MM.1S (cell line): Measurements from ENCODE around the gene TSHR.

Experiments used
- DNase-seq: peaks from one replicate; pipeline ENCODE4 v3.0.0-alpha.2; 2015
- H2AFZ ChIP-seq: fragments of 300-600 bp; sonication (generic); 2 replicates; pipeline ENCODE4 v1.6.0; 2016; ENCODE audit warnings: antibody characterized with exemption, low read length
- H3F3A ChIP-seq: fragments of 300-600 bp; sonication (generic); 2 replicates; pipeline ENCODE4 v1.6.1; 2016; ENCODE audit warnings: mild to moderate bottlenecking, antibody characterized with exemption, low read length, moderate library complexity, mixed read lengths; ENCODE audit not compliant: insufficient read depth
- H3K27ac ChIP-seq: fragments of 300-600 bp; sonication (generic); 2 replicates; pipeline ENCODE4 v1.5.1; 2016; ENCODE audit warnings: mild to moderate bottlenecking, low read length
- H3K27me3 ChIP-seq: fragments of 300-600 bp; sonication (generic); replicated peaks from 2 replicates; pipeline ENCODE4 v1.6.0; 2016; ENCODE audit warnings: low read length; ENCODE audit not compliant: insufficient read depth
- H3K36me3 ChIP-seq: fragments of 300-600 bp; sonication (generic); replicated peaks from 2 replicates; pipeline ENCODE4 v1.6.1; 2016; ENCODE audit warnings: mild to moderate bottlenecking, low read length, mixed read lengths; ENCODE audit not compliant: insufficient read depth
- H3K4me1 ChIP-seq: fragments of 300-600 bp; sonication (generic); 2 replicates; pipeline ENCODE4 v1.6.1; 2016; ENCODE audit warnings: low read length, mixed read lengths
- H3K4me2 ChIP-seq: fragments of 300-600 bp; sonication (generic); 2 replicates; pipeline ENCODE4 v1.6.0; 2016; ENCODE audit warnings: low read depth, low read length
- H3K4me3 ChIP-seq: fragments of 300-600 bp; sonication (generic); 2 replicates; pipeline ENCODE4 v1.5.1; 2016; ENCODE audit warnings: low read length, mixed read lengths
- H3K79me2 ChIP-seq: fragments of 300-600 bp; sonication (generic); 2 replicates; pipeline ENCODE4 v1.6.1; 2016; ENCODE audit warnings: mixed run types, low read length, mixed read lengths
- H3K9ac ChIP-seq: fragments of 300-600 bp; sonication (generic); 2 replicates; pipeline ENCODE4 v1.6.1; 2016; ENCODE audit warnings: low read length, mixed read lengths
- H3K9me2 ChIP-seq: fragments of 300-600 bp; sonication (generic); replicated peaks from 2 replicates; pipeline ENCODE4 v1.6.1; 2016; ENCODE audit warnings: mild to moderate bottlenecking, low read length, mixed read lengths; ENCODE audit not compliant: insufficient read depth
- H3K9me3 ChIP-seq: fragments of 300-600 bp; sonication (generic); replicated peaks from 2 replicates; pipeline ENCODE4 v1.6.1; 2016; ENCODE audit warnings: mild to moderate bottlenecking, low read length, mixed read lengths; ENCODE audit not compliant: insufficient read depth
- H4K20me1 ChIP-seq: fragments of 300-600 bp; sonication (generic); 2 replicates; pipeline ENCODE4 v1.6.1; 2016; ENCODE audit warnings: mild to moderate bottlenecking, low read length, moderate library complexity, mixed read lengths; ENCODE audit not compliant: insufficient read depth
- CTCF ChIP-seq: fragments of 300-600 bp; sonication (generic); IDR thresholded peaks from 2 replicates; pipeline ENCODE4 v1.5.1; 2016; ENCODE audit warnings: antibody characterized with exemption, low read length, mixed read lengths
- EZH2 ChIP-seq: fragments of 300-600 bp; sonication (generic); optimal IDR thresholded peaks from 2 replicates; pipeline ENCODE3; 2017; ENCODE audit warnings: low read depth, mild to moderate bottlenecking, antibody characterized with exemption, low read length, mixed read lengths
- EZH2phosphoT487 ChIP-seq: fragments of 300-600 bp; sonication (generic); IDR thresholded peaks from 2 replicates; pipeline ENCODE4 v1.6.1; 2018; ENCODE audit warnings: antibody characterized with exemption, low read length

Gene TSHR

GRCh38 chr14:80926397-80927082 is 28.9 kb upstream of the TSHR start:
- Histone ChIP-seq H3K27me3 (no peaks in the 10 kb centered on the region), H3K79me2 (peaks cover 32% of the 10 kb centered on the region)

GRCh38 chr14:80927083-80927989 is 28.1 kb upstream of the TSHR start:
- Histone ChIP-seq H4K20me1 (no peaks in the 10 kb centered on the region), H3K4me2 (no peak overlapping the region), H3K36me3 (no peaks in the 10 kb centered on the region), H2AFZ (no peak overlapping the region), H3F3A (peaks cover 24% of the 10 kb centered on the region), H3K27me3 (no peaks in the 10 kb centered on the region), H3K9ac (no peak overlapping the region), H3K4me1 (peaks cover 27% of the 10 kb centered on the region), H3K9me2 (no peaks in the 10 kb centered on the region), H3K79me2 (peaks cover 32% of the 10 kb centered on the region), H3K4me3 (no peak overlapping the region), H3K9me3 (no peaks in the 10 kb centered on the region), H3K27ac (no peak overlapping the region)
- no peak for TF ChIP-seq CTCF
- no peak for TF ChIP-seq EZH2phosphoT487
- DNase-seq = no peak

More at GRCh38 chr14:80926397-80927082, 28.9 kb upstream of the TSHR start:
- Histone ChIP-seq H4K20me1 (no peaks in the 10 kb centered on the region), H3F3A (peaks cover 18% of the 10 kb centered on the region), H3K9ac (no peak overlapping the region), H3K27ac (no peak overlapping the region), H3K4me2 (no peak overlapping the region), H3K4me3 (no peak overlapping the region), H2AFZ (no peak overlapping the region), H3K4me1 (peaks cover 19% of the 10 kb centered on the region), H3K36me3 (no peaks in the 10 kb centered on the region), H3K9me3 (no peaks in the 10 kb centered on the region), H3K9me2 (no peaks in the 10 kb centered on the region)
- no peak for TF ChIP-seq EZH2
- TF ChIP-seq EZH2phosphoT487 = no peak
- TF ChIP-seq CTCF = no peak
- DNase-seq = no peak

GRCh38 chr14:80930095-80930494 is 25.3 kb upstream of the TSHR start:
- H3K9me2 ChIP-seq = no peaks in the 10 kb centered on the region
- H3K36me3 ChIP-seq = no peaks in the 10 kb centered on the region
- H3K9me3 ChIP-seq = no peaks in the 10 kb centered on the region
- H3K79me2 ChIP-seq = peaks cover 32% of the 10 kb centered on the region
- H3F3A ChIP-seq = peaks cover 25% of the 10 kb centered on the region
- H3K4me1 ChIP-seq = peaks cover 37% of the 10 kb centered on the region
- no peak overlapping the region for H2AFZ ChIP-seq
- no peak for DNase-seq
- no peaks in the 10 kb centered on the region for H3K27me3 ChIP-seq
- H4K20me1 ChIP-seq = no peaks in the 10 kb centered on the region
- TF ChIP-seq EZH2 (no peak), EZH2phosphoT487 (no peak), CTCF (no peak)
- H3K4me2 ChIP-seq = peak overlapping the region; percentile 64
- peak overlapping the region; percentile 96 for H3K27ac ChIP-seq
- peak overlapping the region; percentile 50 for H3K9ac ChIP-seq
- H3K4me3 ChIP-seq = peak overlapping the region; percentile 40; the same call in 1 of the 2 replicates
